HEK293 (cell line): Measurements from ENCODE around the gene DCAF15.
A peak's percentile ranks its signal among the peaks of the same experiment; 100 is the strongest.

Source experiments
- CTCF ChIA-PET: fragments of 350-600 bp; formaldehyde crosslinking; extraction: SDS; loops from one replicate; lab custom pipeline; 2021; ENCODE audit warnings: antibody characterized with exemption; lab: Yijun Ruan, JAX
- POLR2A ChIA-PET: fragments of 300-600 bp; formaldehyde crosslinking; extraction: SDS; loops from one replicate; lab custom pipeline; 2020; ENCODE audit warnings: antibody characterized with exemption, inconsistent platforms; lab: Yijun Ruan, JAX
- H3K27ac ChIP-seq: fragments of 200-500 bp; sonication (Bioruptor generic); 2 replicates; pipeline ENCODE4 v1.5.1; 2014; ENCODE audit warnings: low read depth, low read length, control low read depth, inconsistent platforms; ENCODE audit errors: extremely low read depth
- H3K36me3 ChIP-seq, 2 experiments: fragments of 200-500 bp in 1 of 2; sonication (Bioruptor generic) in 1 of 2; 1 replicate in 1 of 2; 2 replicates in 1 of 2; pipeline ENCODE4 v1.5.1; 2014 to 2017; ENCODE audit warnings: inconsistent platforms in 2 of 2, low read length in 2 of 2; ENCODE audit not compliant: control insufficient read depth in 2 of 2, insufficient read depth in 1 of 2
- H3K4me1 ChIP-seq: fragments of 200-500 bp; sonication (Bioruptor generic); 2 replicates; pipeline ENCODE4 v1.5.1; 2014; ENCODE audit warnings: mild to moderate bottlenecking, low read length, inconsistent platforms; ENCODE audit not compliant: control insufficient read depth, insufficient read depth
- H3K4me3 ChIP-seq: 2 replicates; pipeline ENCODE4 v1.5.1; 2011; ENCODE audit warnings: low read depth, mild to moderate bottlenecking, control low read depth, low read length, moderate library complexity
- H3K9me3 ChIP-seq: fragments of 200-500 bp; sonication (Bioruptor generic); 2 replicates; pipeline ENCODE4 v1.5.1; 2014; ENCODE audit warnings: low read depth, low read length, inconsistent platforms; ENCODE audit not compliant: control insufficient read depth, insufficient read depth
- GLI2 ChIP-seq: fragments of 450-650 bp; formaldehyde crosslinking; IDR thresholded peaks from 2 replicates; pipeline ENCODE4; 2017; ENCODE audit warnings: missing biosample characterization, missing genetic modification characterization, low read depth, borderline replicate concordance
- KLF9 ChIP-seq: fragments of 450-650 bp; formaldehyde crosslinking; IDR thresholded peaks from 2 replicates; pipeline ENCODE4 v1.5.1; 2016; ENCODE audit warnings: missing biosample characterization, missing genetic modification characterization, low read depth
- MYNN ChIP-seq: fragments of 450-650 bp; formaldehyde crosslinking; IDR thresholded peaks from 2 replicates; pipeline ENCODE4 v1.5.1; 2016; ENCODE audit warnings: missing biosample characterization, missing genetic modification characterization, borderline replicate concordance
- SCRT1 ChIP-seq: fragments of 450-650 bp; formaldehyde crosslinking; IDR thresholded peaks from 2 replicates; pipeline ENCODE4 v1.5.1; 2016; ENCODE audit warnings: missing biosample characterization, missing genetic modification characterization, borderline replicate concordance
- ZBTB48 ChIP-seq: fragments of 450-650 bp; formaldehyde crosslinking; IDR thresholded peaks from 2 replicates; pipeline ENCODE4 v1.5.1; 2016; ENCODE audit warnings: missing biosample characterization, missing genetic modification characterization
- ZIC2 ChIP-seq: fragments of 450-650 bp; formaldehyde crosslinking; IDR thresholded peaks from 2 replicates; pipeline ENCODE4 v1.5.1; 2016; ENCODE audit warnings: missing biosample characterization, missing genetic modification characterization
- ZNF157 ChIP-seq: fragments of 450-650 bp; formaldehyde crosslinking; IDR thresholded peaks from 2 replicates; pipeline ENCODE4 v1.5.1; 2016; ENCODE audit warnings: missing biosample characterization, missing genetic modification characterization
- ZNF23 ChIP-seq: fragments of 450-650 bp; formaldehyde crosslinking; IDR thresholded peaks from 2 replicates; pipeline ENCODE4 v1.5.1; 2016; ENCODE audit warnings: missing biosample characterization, missing genetic modification characterization, borderline replicate concordance
- ZNF335 ChIP-seq: fragments of 450-650 bp; formaldehyde crosslinking; conservative IDR thresholded peaks from 2 replicates; pipeline ENCODE4 v1.5.1; 2016; ENCODE audit warnings: missing biosample characterization, missing genetic modification characterization
- ZNF391 ChIP-seq: fragments of 450-650 bp; formaldehyde crosslinking; IDR thresholded peaks from 2 replicates; pipeline ENCODE4 v1.5.1; 2016; ENCODE audit warnings: low read depth, missing biosample characterization, missing genetic modification characterization, borderline replicate concordance
- ZNF394 ChIP-seq: fragments of 450-650 bp; formaldehyde crosslinking; IDR thresholded peaks from 2 replicates; pipeline ENCODE4 v1.5.1; 2016; ENCODE audit warnings: missing biosample characterization, missing genetic modification characterization, mild to moderate bottlenecking, moderate library complexity, borderline replicate concordance
- ZNF561 ChIP-seq: fragments of 450-650 bp; IDR thresholded peaks from 2 replicates; pipeline ENCODE4 v1.5.1; 2018; ENCODE audit warnings: missing biosample characterization, missing genetic modification characterization, borderline replicate concordance
- ZNF76 ChIP-seq: fragments of 450-650 bp; formaldehyde crosslinking; IDR thresholded peaks from 2 replicates; pipeline ENCODE4; 2016; ENCODE audit warnings: low read depth, missing biosample characterization, missing genetic modification characterization, borderline replicate concordance
- TF ChIP-seq, protein P1 (sequence below): fragments of 450-650 bp; formaldehyde crosslinking; IDR thresholded peaks from 2 replicates; pipeline ENCODE4 v1.5.1; 2016; ENCODE audit warnings: missing biosample characterization, missing genetic modification characterization
- TF ChIP-seq, protein P2 (sequence below): fragments of 450-650 bp; formaldehyde crosslinking; IDR thresholded peaks from 2 replicates; pipeline ENCODE4 v1.5.1; 2016; ENCODE audit warnings: missing biosample characterization, missing genetic modification characterization
- TF ChIP-seq, protein P3 (sequence below): fragments of 450-650 bp; formaldehyde crosslinking; IDR thresholded peaks from 2 replicates; pipeline ENCODE4 v1.5.1; 2016; ENCODE audit warnings: missing biosample characterization, missing genetic modification characterization
- TF ChIP-seq, protein P4 (sequence below): IDR thresholded peaks from 2 replicates; pipeline ENCODE4 v1.6.1; 2011; ENCODE audit warnings: mild to moderate bottlenecking, low read depth, low read length, borderline replicate concordance
- TF ChIP-seq, protein P5 (sequence below): fragments of 450-650 bp; formaldehyde crosslinking; IDR thresholded peaks from 2 replicates; pipeline ENCODE4 v1.5.1; 2016; ENCODE audit warnings: missing biosample characterization, missing genetic modification characterization

DCAF15 gene

DNA sequence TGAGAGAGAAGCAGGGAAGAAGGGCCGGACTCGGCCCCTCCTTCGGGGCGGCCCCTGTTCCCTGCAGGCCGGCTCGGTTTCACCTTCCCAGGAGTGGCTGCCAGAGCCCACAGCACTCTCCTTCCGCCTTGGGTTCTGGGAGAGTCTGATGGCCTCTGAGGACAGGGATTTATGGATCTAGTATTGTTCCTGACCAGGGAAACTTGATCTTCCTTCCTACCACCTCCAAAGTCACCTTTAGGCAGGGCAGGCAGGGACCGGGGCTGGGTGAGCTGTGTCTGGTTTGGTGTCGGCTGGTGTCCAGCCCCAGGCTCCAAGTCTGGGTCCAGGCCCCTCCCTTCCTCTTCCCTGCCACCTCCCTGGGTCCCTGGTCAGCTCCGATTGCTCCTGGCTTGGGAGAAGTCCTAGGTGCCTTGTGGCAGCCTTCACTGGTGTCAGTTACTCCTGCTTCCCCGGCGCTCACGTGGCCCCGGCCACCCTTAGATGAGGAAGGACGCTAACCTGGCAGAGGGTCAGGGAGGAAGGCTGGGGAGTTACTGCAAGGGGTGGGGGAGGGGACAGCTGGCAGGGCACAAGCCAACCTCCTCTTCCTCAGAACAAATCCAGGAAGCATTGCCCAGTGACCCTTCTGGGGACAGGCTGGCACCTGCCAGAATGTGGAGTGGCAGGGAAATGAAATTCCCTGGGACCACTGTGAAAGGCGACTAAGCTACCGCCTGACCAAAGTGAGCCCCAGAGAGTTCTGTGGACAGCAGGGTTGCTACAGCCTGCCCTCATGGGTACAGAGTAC, 35.0 kb downstream of the DCAF15 start:
- H3K4me1 ChIP-seq = peaks cover 8% of the 10 kb centered on the region
- CTCF ChIA-PET = interaction anchor here (0.6 kb wide), 1 partner anchor 14 kb away, joined by 3 read pairs; no protein-coding TSS in a partner anchor
- POLR2A ChIA-PET = interaction anchor here (1.0 kb wide), 1 partner anchor 34 kb away, joined by 3 read pairs; no protein-coding TSS in a partner anchor
- peak overlapping the region; percentile 52; the same call in 1 of the 2 replicates for H3K27ac ChIP-seq
- H3K9me3 ChIP-seq = no peaks in the 10 kb centered on the region
- peaks cover 5 to 25% of the 10 kb centered on the region in 2 experiments; a peak in 2 of 3 replicates for H3K36me3 ChIP-seq
- H3K4me3 ChIP-seq = no peak overlapping the region
- TF ChIP-seq, protein P1, sequence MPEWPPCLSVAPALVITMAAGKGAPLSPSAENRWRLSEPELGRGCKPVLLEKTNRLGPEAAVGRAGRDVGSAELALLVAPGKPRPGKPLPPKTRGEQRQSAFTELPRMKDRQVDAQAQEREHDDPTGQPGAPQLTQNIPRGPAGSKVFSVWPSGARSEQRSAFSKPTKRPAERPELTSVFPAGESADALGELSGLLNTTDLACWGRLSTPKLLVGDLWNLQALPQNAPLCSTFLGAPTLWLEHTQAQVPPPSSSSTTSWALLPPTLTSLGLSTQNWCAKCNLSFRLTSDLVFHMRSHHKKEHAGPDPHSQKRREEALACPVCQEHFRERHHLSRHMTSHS (tag by site-specific recombination) = no peak
- TF ChIP-seq ZBTB48 (tag by site-specific recombination) (0 out of 2 replicates have a peak, but pooled peaks have one; percentile 8), ZNF394 (tag by site-specific recombination) (no peak), ZNF335 (peak; percentile 58; the same call in 1 of the 2 replicates)
- TF ChIP-seq, protein P2, sequence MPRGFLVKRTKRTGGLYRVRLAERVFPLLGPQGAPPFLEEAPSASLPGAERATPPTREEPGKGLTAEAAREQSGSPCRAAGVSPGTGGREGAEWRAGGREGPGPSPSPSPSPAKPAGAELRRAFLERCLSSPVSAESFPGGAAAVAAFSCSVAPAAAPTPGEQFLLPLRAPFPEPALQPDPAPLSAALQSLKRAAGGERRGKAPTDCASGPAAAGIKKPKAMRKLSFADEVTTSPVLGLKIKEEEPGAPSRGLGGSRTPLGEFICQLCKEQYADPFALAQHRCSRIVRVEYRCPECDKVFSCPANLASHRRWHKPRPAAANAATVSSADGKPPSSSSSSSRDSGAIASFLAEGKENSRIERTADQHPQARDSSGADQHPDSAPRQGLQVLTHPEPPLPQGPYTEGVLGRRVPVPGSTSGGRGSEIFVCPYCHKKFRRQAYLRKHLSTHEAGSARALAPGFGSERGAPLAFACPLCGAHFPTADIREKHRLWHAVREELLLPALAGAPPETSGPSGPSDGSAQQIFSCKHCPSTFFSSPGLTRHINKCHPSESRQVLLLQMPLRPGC (tag by site-specific recombination) = no peak
- TF ChIP-seq, all 188 proteins: peak for 2

DNA sequence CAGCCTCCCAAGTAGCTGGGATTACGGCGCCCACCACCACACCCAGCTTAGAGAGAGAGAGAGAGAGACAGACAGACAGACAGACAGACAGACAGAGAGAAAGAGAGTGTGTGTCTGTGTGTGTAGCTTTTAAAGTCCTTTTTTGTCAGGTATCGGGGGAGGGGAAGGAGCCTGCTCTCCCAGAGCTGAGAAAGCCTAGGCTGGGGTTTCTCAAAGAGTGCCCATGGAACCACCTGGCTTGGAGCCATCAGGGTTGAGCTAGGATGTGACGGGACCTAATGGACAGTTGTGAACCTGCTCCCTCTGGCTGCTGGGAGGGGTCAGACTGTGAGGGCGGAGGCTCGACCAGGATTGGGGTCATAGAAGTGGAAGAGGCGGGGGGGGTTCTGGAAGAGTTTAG, 37.2 kb downstream of the DCAF15 start:
- CTCF ChIA-PET = interaction anchor here (1.4 kb wide), 1 partner anchor 83 kb away, joined by 7 read pairs; the partner anchor contains the start of gene MISP3
- Histone ChIP-seq H3K4me3 (no peak overlapping the region), H3K36me3 (peaks cover 11 to 21% of the 10 kb centered on the region in 2 experiments; a peak in 2 of 3 replicates), H3K4me1 (peaks cover 8% of the 10 kb centered on the region), H3K9me3 (no peaks in the 10 kb centered on the region), H3K27ac (no peak overlapping the region)
- TF ChIP-seq KLF9 (tag by site-specific recombination) (no peak), ZNF76 (tag by site-specific recombination) (no peak), SCRT1 (tag by site-specific recombination) (no peak), ZNF157 (tag by site-specific recombination) (no peak), ZNF23 (no peak), ZNF391 (tag by site-specific recombination) (no peak), GLI2 (tag by site-specific recombination) (no peak), MYNN (tag by site-specific recombination) (no peak), ZNF561 (tag by site-specific recombination) (no peak), ZIC2 (tag by site-specific recombination) (no peak)
- TF ChIP-seq, protein P3, sequence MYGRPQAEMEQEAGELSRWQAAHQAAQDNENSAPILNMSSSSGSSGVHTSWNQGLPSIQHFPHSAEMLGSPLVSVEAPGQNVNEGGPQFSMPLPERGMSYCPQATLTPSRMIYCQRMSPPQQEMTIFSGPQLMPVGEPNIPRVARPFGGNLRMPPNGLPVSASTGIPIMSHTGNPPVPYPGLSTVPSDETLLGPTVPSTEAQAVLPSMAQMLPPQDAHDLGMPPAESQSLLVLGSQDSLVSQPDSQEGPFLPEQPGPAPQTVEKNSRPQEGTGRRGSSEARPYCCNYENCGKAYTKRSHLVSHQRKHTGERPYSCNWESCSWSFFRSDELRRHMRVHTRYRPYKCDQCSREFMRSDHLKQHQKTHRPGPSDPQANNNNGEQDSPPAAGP (tag by site-specific recombination) = no peak
- TF ChIP-seq, protein P4, sequence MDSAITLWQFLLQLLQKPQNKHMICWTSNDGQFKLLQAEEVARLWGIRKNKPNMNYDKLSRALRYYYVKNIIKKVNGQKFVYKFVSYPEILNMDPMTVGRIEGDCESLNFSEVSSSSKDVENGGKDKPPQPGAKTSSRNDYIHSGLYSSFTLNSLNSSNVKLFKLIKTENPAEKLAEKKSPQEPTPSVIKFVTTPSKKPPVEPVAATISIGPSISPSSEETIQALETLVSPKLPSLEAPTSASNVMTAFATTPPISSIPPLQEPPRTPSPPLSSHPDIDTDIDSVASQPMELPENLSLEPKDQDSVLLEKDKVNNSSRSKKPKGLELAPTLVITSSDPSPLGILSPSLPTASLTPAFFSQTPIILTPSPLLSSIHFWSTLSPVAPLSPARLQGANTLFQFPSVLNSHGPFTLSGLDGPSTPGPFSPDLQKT = no peak
- TF ChIP-seq, protein P5, sequence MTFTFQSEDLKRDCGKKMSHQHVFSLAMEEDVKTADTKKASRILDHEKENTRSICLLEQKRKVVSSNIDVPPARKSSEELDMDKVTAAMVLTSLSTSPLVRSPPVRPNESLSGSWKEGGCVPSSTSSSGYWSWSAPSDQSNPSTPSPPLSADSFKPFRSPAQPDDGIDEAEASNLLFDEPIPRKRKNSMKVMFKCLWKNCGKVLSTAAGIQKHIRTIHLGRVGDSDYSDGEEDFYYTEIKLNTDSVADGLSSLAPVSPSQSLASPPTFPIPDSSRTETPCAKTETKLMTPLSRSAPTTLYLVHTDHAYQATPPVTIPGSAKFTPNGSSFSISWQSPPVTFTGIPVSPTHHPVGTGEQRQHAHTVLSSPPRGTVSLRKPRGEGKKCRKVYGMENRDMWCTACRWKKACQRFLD (tag by site-specific recombination) = no peak
- POLR2A ChIA-PET = interaction anchor here (2.4 kb wide), 1 partner anchor 17 kb away, joined by 6 read pairs; the partner anchor contains the start of gene RFX1
